Measurements from ENCODE around the gene AKR1B1.

The AKR1B1 gene

GRCh38 chr7:134422638-134423037 is 36.3 kb downstream of the AKR1B1 start:
- ChIA-PET CTCF (interaction anchor here (0.6 to 3.3 kb wide), 3 partner anchors 10 to 279 kb away, joined by 3 to 17 read pairs (median 4); no protein-coding TSS in a partner anchor), POLR2A (no interaction called here)
- TF ChIP-seq GLIS1 (tag by site-specific recombination; IDR thresholded peaks at IDR 0.05): no peak
- TF ChIP-seq ZNF302 (tag by site-specific recombination; IDR thresholded peaks at IDR 0.05; ENCODE audit: low read depth): no peak
- TF ChIP-seq ZNF621 (tag by site-specific recombination; IDR thresholded peaks at IDR 0.05): no peak
- no peak for TF ChIP-seq INSM2 (tag by site-specific recombination; IDR thresholded peaks at IDR 0.05)
- no peak for TF ChIP-seq MZF1 (tag by site-specific recombination; IDR thresholded peaks at IDR 0.05; ENCODE audit: borderline replicate concordance)
- no peak for TF ChIP-seq ZNF654 (tag by site-specific recombination; IDR thresholded peaks at IDR 0.05; ENCODE audit: low read depth)
- TF ChIP-seq, protein P1, sequence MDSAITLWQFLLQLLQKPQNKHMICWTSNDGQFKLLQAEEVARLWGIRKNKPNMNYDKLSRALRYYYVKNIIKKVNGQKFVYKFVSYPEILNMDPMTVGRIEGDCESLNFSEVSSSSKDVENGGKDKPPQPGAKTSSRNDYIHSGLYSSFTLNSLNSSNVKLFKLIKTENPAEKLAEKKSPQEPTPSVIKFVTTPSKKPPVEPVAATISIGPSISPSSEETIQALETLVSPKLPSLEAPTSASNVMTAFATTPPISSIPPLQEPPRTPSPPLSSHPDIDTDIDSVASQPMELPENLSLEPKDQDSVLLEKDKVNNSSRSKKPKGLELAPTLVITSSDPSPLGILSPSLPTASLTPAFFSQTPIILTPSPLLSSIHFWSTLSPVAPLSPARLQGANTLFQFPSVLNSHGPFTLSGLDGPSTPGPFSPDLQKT (IDR thresholded peaks at IDR 0.05; ENCODE audit: borderline replicate concordance, low read depth, low read length): no peak
- TF ChIP-seq, protein P2, sequence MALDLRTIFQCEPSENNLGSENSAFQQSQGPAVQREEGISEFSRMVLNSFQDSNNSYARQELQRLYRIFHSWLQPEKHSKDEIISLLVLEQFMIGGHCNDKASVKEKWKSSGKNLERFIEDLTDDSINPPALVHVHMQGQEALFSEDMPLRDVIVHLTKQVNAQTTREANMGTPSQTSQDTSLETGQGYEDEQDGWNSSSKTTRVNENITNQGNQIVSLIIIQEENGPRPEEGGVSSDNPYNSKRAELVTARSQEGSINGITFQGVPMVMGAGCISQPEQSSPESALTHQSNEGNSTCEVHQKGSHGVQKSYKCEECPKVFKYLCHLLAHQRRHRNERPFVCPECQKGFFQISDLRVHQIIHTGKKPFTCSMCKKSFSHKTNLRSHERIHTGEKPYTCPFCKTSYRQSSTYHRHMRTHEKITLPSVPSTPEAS (tag by site-specific recombination; IDR thresholded peaks at IDR 0.05): no peak
- no peaks in the 10 kb centered on the region for H3K36me3 ChIP-seq (ENCODE audit: control insufficient read depth in 2 of 2, insufficient read depth in 1 of 2, low read length in 2 of 2)
- no peak overlapping the region for H3K4me3 ChIP-seq (ENCODE audit: low read depth, low read length)
- no peak overlapping the region for H3K27ac ChIP-seq (ENCODE audit: extremely low read depth, low read depth, low read length)
- H3K4me1 ChIP-seq (ENCODE audit: control insufficient read depth, insufficient read depth, low read length): no peaks in the 10 kb centered on the region
- H3K9me3 ChIP-seq (ENCODE audit: control insufficient read depth, insufficient read depth, low read depth, low read length): no peaks in the 10 kb centered on the region

DNA sequence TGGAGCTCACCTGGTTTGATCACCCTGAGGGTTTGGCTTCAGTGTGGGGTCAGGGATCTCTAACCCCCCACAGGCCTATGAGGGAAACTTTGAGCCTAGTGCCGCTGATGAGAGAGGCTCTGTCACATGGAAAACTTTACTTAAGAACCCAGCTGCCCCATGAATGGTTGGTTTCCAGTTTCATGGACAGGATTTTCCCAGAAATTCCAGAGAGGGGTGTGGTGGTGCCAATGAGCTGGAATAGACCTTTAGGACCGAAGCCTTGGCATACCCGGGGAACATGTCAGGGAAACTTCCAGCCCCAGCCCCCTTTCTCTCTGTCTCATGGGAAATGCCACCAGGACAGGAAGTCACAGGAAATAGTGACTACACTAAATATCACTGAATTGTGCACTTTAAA is 36.9 kb downstream of the AKR1B1 start:
- Histone ChIP-seq H3K36me3 (ENCODE audit: control insufficient read depth in 2 of 2, insufficient read depth in 1 of 2, low read length in 2 of 2) (no peaks in the 10 kb centered on the region), H3K9me3 (ENCODE audit: control insufficient read depth, insufficient read depth, low read depth, low read length) (no peaks in the 10 kb centered on the region), H3K4me3 (ENCODE audit: low read depth, low read length) (no peak overlapping the region), H3K27ac (ENCODE audit: extremely low read depth, low read depth, low read length) (no peak overlapping the region), H3K4me1 (ENCODE audit: control insufficient read depth, insufficient read depth, low read length) (no peaks in the 10 kb centered on the region)
- TF ChIP-seq ZNF248 (tag by site-specific recombination; IDR thresholded peaks at IDR 0.05): no peak
- TF ChIP-seq AEBP2 (tag by site-specific recombination; IDR thresholded peaks at IDR 0.05; ENCODE audit: borderline replicate concordance): no peak
- no peak for TF ChIP-seq ZNF366 (tag by site-specific recombination; conservative IDR thresholded peaks at IDR 0.05)
- TF ChIP-seq SP3 (tag by site-specific recombination; IDR thresholded peaks at IDR 0.05): no peak
- TF ChIP-seq ZNF785 (tag by site-specific recombination; IDR thresholded peaks at IDR 0.05): no peak
- TF ChIP-seq, protein P3, sequence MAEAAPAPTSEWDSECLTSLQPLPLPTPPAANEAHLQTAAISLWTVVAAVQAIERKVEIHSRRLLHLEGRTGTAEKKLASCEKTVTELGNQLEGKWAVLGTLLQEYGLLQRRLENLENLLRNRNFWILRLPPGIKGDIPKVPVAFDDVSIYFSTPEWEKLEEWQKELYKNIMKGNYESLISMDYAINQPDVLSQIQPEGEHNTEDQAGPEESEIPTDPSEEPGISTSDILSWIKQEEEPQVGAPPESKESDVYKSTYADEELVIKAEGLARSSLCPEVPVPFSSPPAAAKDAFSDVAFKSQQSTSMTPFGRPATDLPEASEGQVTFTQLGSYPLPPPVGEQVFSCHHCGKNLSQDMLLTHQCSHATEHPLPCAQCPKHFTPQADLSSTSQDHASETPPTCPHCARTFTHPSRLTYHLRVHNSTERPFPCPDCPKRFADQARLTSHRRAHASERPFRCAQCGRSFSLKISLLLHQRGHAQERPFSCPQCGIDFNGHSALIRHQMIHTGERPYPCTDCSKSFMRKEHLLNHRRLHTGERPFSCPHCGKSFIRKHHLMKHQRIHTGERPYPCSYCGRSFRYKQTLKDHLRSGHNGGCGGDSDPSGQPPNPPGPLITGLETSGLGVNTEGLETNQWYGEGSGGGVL (tag by site-specific recombination; IDR thresholded peaks at IDR 0.05): no peak
- TF ChIP-seq ZNF302 (tag by site-specific recombination; IDR thresholded peaks at IDR 0.05; ENCODE audit: low read depth): no peak
- no peak for TF ChIP-seq ZNF292 (tag by site-specific recombination; IDR thresholded peaks at IDR 0.05; ENCODE audit: borderline replicate concordance, low read depth)
- TF ChIP-seq ZNF157 (tag by site-specific recombination; IDR thresholded peaks at IDR 0.05): no peak
- no peak for TF ChIP-seq ZNF426 (tag by site-specific recombination; IDR thresholded peaks at IDR 0.05)
- ChIA-PET POLR2A (no interaction called here), CTCF (interaction anchor here (0.6 to 3.3 kb wide), 5 partner anchors 11 to 1792 kb away, joined by 3 to 17 read pairs (median 9); no protein-coding TSS in a partner anchor)
